Stimulated activated CD8-positive, alpha-beta memory T cell treated with anti-CD3 and anti-CD28 coated beads, Interleukin-12 subunit alpha, Interleukin-12 subunit beta, amount 100 ng/mL, for 1 hour (primary cell): ENCODE measurements around the gene CEP63.
A peak's percentile ranks its signal among the peaks of the same experiment; 100 is the strongest.

ENCODE experiments used
- DNase-seq: peaks from one replicate; pipeline ENCODE4 v3.0.0-alpha.2; 2020; ENCODE audit warnings: low read depth

The CEP63 gene

GRCh38 chr3:134468519-134468918, 17.3 kb upstream of the CEP63 start:
- no peak for DNase-seq

DNA sequence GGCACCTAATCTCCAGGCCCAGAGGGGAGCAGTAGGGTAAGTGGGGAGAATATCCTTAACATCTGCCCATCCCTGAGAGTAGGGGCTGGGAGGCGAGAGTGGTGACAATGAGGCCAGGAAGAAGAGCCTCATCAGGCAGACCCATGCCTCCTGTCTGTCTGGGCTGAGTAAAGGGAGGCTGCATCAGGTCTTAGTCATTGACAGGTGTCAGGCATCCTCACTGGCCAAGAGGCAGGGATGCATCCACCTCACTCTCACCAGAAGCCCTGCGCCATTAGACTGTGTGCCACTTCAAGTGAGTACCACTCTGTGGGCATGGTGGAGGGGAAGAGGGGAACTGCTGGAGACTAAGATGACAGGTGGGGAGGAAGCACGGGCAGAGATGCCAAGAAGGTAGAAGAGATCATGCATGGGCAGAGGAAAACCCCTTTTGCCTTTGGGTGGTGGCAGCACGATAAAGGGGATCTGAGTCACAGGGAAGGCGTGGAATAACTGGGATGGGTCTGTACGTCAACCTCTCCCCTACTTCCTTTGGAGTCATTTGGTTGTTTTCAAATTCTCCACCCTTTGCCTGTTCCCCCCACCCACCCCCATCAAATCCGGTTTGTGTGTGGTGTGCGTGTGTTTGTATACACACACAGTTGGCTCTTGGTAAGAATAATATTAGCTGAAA, 14.2 kb upstream of the CEP63 start:
- no peak for DNase-seq

GRCh38 chr3:134472831-134473230, 13.0 kb upstream of the CEP63 start:
- no peak for DNase-seq

- peak; percentile 76 for DNase-seq
Observed at GRCh38 chr3:134473868-134474546, 11.8 kb upstream of the CEP63 start.

DNA sequence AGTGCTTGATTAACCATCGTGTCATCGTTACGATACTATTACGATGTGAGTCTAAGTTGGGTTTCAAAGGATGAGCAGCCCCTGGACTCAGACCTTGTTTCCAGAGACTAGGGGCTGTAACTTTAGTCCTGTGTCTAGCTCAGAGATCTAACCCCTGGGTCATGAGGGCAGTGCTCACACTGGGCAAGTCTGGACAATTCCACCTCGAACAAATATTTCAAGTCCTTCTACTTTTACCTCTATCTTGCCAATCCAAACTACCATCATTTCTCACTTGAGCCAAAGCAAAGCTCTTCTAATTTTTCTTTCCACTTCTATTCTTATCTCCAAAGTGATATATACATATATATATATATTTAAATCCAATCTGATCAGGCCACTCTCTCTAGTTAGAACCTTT, 10.9 kb upstream of the CEP63 start:
- no peak for DNase-seq

DNA sequence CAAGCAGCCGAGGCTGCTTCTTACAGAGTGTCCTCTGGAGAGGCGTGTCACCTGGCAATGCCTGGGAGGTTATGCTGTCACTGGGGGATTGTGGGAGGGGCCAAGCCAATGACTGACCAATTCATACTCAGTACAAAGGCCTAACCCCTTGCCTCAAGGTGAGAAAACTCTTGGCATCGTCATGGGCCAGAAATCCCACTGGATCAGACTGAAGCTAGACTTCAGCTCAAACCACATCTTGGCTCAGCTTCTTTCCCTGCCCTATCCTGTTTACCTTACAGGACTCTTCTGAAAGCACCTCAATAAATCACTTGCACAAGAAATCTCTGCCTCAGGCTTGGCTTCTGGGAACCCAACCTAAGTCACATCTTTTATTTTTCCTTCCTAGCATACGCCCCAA, 9.6 kb upstream of the CEP63 start:
- no peak for DNase-seq

- DNase-seq: no peak
Observed at GRCh38 chr3:134477002-134477401, 8.9 kb upstream of the CEP63 start.

GRCh38 chr3:134477938-134478337, 7.9 kb upstream of the CEP63 start:
- no peak for DNase-seq

DNA sequence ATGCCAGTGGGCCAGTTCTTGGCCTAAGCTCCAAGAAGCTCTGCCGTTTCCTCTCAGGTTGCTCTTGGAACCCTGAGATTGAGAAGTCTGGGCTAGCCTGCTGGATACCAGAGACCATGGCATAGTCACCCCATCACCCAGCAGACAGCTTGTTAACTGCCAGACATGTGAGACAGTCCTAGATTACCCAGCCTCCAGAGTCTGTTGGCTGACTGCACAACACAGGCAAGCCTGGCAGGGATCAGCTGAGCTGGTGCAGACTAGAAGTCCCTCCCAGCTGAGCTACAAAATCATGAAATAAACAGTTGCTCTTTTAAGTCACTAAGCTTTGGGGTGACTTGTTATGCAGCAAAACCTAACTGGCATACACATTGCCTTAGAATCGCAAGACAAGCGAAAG, 5.3 kb upstream of the CEP63 start:
- DNase-seq: no peak

GRCh38 chr3:134481166-134481565, 4.7 kb upstream of the CEP63 start:
- no peak for DNase-seq

DNA sequence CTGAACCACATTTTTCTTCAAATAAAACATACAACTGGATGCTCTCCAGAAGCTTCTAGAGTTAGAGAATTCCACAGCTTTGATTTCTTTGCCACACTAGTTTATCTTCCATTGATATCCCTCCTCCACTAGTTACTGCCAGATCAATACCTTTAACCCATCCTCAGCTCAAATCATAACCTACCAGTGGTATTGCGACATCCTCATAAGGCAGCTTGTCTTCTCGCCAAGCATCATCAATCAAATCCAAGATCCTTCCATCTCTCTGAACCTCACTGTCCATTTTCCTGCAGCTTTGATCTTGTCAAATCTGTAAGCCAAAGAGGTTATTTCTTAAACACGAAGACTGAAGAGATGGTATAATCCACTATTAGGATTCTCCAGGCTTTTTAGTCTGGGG, 3.2 kb upstream of the CEP63 start:
- DNase-seq: no peak

DNA sequence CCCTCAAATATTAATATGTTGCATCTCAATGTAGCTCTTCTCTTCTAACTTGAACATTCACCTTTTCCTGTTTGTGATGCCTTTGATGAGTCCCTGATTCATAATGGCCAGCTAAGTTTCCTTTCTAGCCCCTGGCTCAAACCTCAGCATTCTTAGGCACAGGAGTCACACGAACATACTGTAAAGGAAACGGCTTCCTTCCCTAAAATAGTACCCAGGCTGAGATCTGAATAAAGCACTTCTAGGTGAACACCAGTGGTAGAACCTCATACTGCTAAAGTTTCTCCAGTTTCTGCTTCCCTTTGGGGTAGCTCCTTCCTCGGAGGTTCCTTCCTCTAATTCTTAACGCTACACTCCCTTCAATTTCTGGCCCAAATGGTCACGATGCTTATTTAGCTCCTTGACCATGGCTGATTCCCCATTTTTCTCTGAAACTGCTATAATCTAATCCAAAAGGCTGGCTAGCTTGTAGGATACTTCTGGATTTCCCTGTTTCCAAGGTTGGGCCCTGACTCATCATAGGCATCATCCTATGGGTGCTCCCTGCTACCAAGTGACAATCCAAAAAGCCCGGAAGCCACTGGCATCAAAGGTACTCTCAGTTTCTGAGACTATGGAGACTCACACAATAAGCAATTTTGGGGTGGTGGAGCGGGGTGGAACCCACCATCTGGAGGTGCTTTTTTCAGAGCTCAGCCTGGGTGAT, 2.5 kb upstream of the CEP63 start:
- no peak for DNase-seq

GRCh38 chr3:134485075-134485717, 661 bp upstream of the CEP63 start:
- no peak for DNase-seq

GRCh38 chr3:134486577-134487041, 752 bp downstream of the CEP63 start:
- DNase-seq: peak; percentile 5

GRCh38 chr3:134487406-134487805, 1.5 kb downstream of the CEP63 start:
- DNase-seq: no peak

- no peak for DNase-seq
Observed at GRCh38 chr3:134494495-134494894, 8.6 kb downstream of the CEP63 start.

DNA sequence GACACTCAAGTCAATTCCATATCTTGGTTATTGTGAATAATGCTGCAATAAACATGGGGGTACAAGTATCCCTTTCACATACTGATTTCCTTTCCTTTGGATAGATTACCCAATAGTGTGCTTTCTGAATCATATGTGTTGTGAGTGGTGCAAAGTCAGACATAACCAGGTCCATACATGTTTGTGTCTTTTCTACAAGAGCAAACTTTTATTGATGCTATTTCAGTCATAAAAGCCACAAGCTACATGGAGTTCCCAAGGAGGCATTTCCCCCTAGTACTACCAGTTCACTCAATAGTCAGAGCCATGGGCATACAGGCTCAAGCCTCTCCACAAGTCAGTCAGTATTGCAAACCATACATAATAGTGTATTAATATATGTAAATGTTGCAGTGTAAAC, 10.1 kb downstream of the CEP63 start:
- DNase-seq: no peak

DNA sequence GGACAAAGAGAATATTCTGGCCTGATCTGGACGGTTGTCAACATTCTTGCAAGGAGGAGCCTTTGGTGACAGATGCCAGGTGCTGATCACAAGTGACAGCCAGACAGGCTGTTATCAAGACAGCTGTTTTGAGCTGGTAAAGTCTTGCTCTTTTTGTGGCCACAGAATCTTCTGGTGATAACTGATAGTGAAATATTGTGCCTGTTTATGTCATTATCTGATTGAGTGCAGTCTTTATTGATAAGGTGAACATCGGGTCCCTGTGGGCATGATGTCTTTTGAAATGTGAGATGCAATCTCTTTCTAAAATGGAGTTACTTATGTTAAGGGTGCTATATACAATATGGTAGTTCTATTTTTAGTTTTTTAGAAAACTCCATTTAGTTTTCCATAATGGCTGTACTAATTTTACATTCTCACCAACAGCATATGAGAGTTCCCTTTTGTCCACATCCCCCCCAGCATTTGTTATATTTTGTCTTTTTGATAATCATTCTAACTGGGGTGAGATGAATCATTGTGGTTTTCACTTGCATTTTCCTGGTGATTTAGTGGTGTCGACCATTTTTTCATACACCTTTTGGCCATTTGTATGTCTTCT, 10.7 kb downstream of the CEP63 start:
- DNase-seq: no peak

DNA sequence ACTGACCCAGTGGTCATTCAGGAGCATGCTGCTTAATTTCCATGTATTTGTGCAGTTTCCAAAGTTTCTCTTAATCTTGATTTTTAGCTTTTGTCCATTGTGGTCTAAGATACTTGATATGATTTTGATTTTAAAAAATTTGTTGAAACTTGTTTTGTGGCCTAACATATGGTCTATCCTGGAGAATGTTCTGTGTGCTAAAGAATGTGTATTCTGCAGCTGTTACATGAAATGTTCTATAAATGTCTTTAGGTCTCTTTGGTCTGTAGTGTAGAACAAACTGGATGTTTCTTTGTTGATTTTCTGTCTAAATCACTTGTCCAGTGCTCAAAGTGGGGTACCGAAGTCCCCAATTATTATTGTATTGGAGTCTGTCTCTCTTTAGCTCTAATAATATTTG, 17.4 kb downstream of the CEP63 start:
- no peak for DNase-seq

- no peak for DNase-seq
Observed at GRCh38 chr3:134504132-134504531, 18.3 kb downstream of the CEP63 start.

DNA sequence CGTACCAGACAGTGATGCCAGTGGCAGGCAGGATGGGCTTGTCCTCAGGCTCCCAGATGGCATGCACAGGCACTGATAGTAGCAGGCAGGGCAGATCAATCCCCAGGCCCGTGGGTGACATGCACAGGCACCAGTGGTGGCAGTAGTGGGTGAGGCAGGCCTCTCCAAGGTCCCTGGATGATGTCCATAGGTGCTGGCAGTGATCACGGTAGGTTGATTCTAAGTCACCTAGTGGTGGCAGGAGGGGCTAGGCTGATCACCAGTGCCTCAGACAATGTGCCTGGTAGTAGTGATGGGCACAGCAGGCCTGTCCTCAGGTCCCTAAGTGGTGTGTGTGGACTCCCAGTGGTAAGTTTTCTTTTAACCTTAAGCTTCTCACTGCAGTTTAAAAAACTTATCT, 19.6 kb downstream of the CEP63 start:
- DNase-seq: no peak

DNA sequence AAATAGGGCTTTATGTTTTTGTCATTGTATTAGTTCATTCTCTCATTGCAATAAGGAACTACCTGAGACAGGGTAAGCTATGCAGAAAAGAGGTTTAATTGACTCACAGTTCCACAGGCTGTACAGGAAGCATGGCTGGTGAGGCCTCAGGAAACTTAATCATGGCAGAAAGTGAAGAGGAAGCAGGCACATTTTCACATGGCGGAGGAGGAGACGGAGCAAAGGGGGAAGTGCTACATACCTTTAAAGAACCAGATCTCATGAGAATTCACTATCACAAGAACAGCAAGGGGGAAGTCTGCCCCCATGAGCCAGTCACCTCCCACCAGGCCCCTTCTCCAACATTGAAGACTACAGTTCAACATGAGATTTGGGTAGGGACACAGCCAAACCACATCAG, 25.6 kb downstream of the CEP63 start:
- DNase-seq: no peak
